HEK293 (cell line): ENCODE results near the gene CHN2.

Experiments used
- MEIS1 ChIP-seq: sonication (generic); formaldehyde crosslinking; IDR thresholded peaks from 2 replicates; pipeline ENCODE4 v1.8.1; 2022; ENCODE audit warnings: missing genetic modification reagents, mild to moderate bottlenecking, borderline replicate concordance
- TCF7L2 ChIP-seq: IDR thresholded peaks from 2 replicates; pipeline ENCODE4 v1.6.1; 2011; ENCODE audit warnings: low read depth, mild to moderate bottlenecking, inconsistent platforms, low read length, moderate library complexity, borderline replicate concordance
- ZBTB7A ChIP-seq: fragments of 450-650 bp; formaldehyde crosslinking; IDR thresholded peaks from 2 replicates; pipeline ENCODE4 v1.5.1; 2016; ENCODE audit warnings: low read depth, missing biosample characterization, missing genetic modification characterization
- ZNF274 ChIP-seq, 2 experiments: fragments of 200-500 bp in 1 of 2; fragments of 450-650 bp in 1 of 2; sonication (Bioruptor generic) in 1 of 2; formaldehyde crosslinking in 1 of 2; IDR thresholded peaks; 2 replicates each; pipeline versions ENCODE4 v1.5.1 to v1.6.1; 2014 to 2016; ENCODE audit warnings: borderline replicate concordance in 1 of 2, inconsistent platforms in 1 of 2, low read length in 1 of 2, missing biosample characterization in 1 of 2, missing genetic modification characterization in 1 of 2
- ZNF292 ChIP-seq: fragments of 450-650 bp; formaldehyde crosslinking; IDR thresholded peaks from 2 replicates; pipeline ENCODE4 v1.5.1; 2016; ENCODE audit warnings: low read depth, missing biosample characterization, missing genetic modification characterization, borderline replicate concordance
- ZNF324 ChIP-seq: fragments of 450-650 bp; formaldehyde crosslinking; IDR thresholded peaks from 2 replicates; pipeline ENCODE4 v1.5.1; 2016; ENCODE audit warnings: missing biosample characterization, missing genetic modification characterization
- ZNF529 ChIP-seq: fragments of 450-650 bp; formaldehyde crosslinking; IDR thresholded peaks from 2 replicates; pipeline ENCODE4 v1.5.1; 2017; ENCODE audit warnings: missing genetic modification characterization, missing biosample characterization; ENCODE audit not compliant: insufficient replicate concordance
- ZNF596 ChIP-seq: fragments of 450-650 bp; IDR thresholded peaks from 2 replicates; pipeline ENCODE4 v1.5.0; 2018; ENCODE audit warnings: missing biosample characterization, mild to moderate bottlenecking, missing genetic modification characterization, moderate library complexity
- TF ChIP-seq, protein P1 (sequence below): fragments of 450-650 bp; formaldehyde crosslinking; IDR thresholded peaks from 2 replicates; pipeline ENCODE4 v1.5.1; 2016; ENCODE audit warnings: missing biosample characterization, missing genetic modification characterization
- TF ChIP-seq, protein P2 (sequence below): fragments of 450-650 bp; formaldehyde crosslinking; IDR thresholded peaks from 2 replicates; pipeline ENCODE4 v1.5.1; 2016; ENCODE audit warnings: missing biosample characterization, missing genetic modification characterization
- TF ChIP-seq, protein P3 (sequence below): fragments of 450-650 bp; formaldehyde crosslinking; IDR thresholded peaks from 2 replicates; pipeline ENCODE4 v1.5.1; 2016; ENCODE audit warnings: missing biosample characterization, missing genetic modification characterization
- TF ChIP-seq, protein P4 (sequence below): fragments of 450-650 bp; formaldehyde crosslinking; IDR thresholded peaks from 2 replicates; pipeline ENCODE4 v1.5.1; 2016; ENCODE audit warnings: missing biosample characterization, missing genetic modification characterization

DNA sequence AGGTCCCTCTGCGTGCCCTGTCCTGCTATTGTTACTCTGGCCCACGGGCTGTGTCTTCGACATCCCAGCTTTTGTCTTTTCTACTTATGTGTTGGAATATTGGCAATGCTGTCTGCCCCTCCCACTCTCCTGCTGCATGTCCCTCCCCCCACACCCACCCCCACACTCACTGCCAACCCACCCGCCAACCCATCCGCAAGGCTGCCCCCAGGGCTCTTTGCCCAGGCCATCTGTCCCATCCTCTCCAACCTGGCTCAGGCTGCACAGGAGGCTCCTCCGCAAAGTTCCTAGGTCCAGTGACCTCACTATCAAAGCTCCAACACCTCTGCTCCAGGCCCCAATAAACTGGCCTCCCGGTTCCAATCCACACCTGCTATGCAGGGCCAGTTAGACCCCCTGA is 202.0 kb downstream of the CHN2 start:
- TF ChIP-seq, protein P1, sequence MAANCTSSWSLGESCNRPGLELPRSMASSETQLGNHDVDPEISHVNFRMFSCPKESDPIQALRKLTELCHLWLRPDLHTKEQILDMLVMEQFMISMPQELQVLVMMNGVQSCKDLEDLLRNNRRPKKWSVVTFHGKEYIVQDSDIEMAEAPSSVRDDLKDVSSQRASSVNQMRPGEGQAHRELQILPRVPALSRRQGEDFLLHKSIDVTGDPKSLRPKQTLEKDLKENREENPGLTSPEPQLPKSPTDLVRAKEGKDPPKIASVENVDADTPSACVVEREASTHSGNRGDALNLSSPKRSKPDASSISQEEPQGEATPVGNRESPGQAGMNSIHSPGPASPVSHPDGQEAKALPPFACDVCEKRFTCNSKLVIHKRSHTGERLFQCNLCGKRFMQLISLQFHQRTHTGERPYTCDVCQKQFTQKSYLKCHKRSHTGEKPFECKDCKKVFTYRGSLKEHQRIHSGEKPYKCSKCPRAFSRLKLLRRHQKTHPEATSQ, result no peak
- TF ChIP-seq ZNF292 (tag by site-specific recombination), result no peak
- TF ChIP-seq ZNF274 (IDR thresholded peaks at IDR 0.05; ENCODE audit: low read length), result no peak
- TF ChIP-seq ZNF274 (tag by site-specific recombination; IDR thresholded peaks at IDR 0.05; ENCODE audit: borderline replicate concordance), result no peak
- TF ChIP-seq, protein P2, sequence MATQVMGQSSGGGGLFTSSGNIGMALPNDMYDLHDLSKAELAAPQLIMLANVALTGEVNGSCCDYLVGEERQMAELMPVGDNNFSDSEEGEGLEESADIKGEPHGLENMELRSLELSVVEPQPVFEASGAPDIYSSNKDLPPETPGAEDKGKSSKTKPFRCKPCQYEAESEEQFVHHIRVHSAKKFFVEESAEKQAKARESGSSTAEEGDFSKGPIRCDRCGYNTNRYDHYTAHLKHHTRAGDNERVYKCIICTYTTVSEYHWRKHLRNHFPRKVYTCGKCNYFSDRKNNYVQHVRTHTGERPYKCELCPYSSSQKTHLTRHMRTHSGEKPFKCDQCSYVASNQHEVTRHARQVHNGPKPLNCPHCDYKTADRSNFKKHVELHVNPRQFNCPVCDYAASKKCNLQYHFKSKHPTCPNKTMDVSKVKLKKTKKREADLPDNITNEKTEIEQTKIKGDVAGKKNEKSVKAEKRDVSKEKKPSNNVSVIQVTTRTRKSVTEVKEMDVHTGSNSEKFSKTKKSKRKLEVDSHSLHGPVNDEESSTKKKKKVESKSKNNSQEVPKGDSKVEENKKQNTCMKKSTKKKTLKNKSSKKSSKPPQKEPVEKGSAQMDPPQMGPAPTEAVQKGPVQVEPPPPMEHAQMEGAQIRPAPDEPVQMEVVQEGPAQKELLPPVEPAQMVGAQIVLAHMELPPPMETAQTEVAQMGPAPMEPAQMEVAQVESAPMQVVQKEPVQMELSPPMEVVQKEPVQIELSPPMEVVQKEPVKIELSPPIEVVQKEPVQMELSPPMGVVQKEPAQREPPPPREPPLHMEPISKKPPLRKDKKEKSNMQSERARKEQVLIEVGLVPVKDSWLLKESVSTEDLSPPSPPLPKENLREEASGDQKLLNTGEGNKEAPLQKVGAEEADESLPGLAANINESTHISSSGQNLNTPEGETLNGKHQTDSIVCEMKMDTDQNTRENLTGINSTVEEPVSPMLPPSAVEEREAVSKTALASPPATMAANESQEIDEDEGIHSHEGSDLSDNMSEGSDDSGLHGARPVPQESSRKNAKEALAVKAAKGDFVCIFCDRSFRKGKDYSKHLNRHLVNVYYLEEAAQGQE (tag by site-specific recombination), result no peak
- TF ChIP-seq, protein P3, sequence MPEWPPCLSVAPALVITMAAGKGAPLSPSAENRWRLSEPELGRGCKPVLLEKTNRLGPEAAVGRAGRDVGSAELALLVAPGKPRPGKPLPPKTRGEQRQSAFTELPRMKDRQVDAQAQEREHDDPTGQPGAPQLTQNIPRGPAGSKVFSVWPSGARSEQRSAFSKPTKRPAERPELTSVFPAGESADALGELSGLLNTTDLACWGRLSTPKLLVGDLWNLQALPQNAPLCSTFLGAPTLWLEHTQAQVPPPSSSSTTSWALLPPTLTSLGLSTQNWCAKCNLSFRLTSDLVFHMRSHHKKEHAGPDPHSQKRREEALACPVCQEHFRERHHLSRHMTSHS (tag by site-specific recombination), result no peak
- no peak for TF ChIP-seq ZNF596 (tag by site-specific recombination)
- TF ChIP-seq TCF7L2, result no peak
- no peak for TF ChIP-seq MEIS1 (CRISPR knock-in tag)
- TF ChIP-seq ZBTB7A (tag by site-specific recombination), result no peak
- TF ChIP-seq, protein P4, sequence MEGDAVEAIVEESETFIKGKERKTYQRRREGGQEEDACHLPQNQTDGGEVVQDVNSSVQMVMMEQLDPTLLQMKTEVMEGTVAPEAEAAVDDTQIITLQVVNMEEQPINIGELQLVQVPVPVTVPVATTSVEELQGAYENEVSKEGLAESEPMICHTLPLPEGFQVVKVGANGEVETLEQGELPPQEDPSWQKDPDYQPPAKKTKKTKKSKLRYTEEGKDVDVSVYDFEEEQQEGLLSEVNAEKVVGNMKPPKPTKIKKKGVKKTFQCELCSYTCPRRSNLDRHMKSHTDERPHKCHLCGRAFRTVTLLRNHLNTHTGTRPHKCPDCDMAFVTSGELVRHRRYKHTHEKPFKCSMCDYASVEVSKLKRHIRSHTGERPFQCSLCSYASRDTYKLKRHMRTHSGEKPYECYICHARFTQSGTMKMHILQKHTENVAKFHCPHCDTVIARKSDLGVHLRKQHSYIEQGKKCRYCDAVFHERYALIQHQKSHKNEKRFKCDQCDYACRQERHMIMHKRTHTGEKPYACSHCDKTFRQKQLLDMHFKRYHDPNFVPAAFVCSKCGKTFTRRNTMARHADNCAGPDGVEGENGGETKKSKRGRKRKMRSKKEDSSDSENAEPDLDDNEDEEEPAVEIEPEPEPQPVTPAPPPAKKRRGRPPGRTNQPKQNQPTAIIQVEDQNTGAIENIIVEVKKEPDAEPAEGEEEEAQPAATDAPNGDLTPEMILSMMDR (tag by site-specific recombination), result no peak
- no peak for TF ChIP-seq ZNF324 (tag by site-specific recombination)
- TF ChIP-seq ZNF529 (tag by site-specific recombination), result no peak
